BE2C (cell line): ENCODE results near the gene CLDN1.

ENCODE experiments used
- DNase-seq: peaks from one replicate; pipeline ENCODE4 v3.0.0-alpha.2; 2020
- H3K27me3 ChIP-seq: fragments of 250-450 bp; sonication (Bioruptor Pico); 2 replicates; pipeline ENCODE4 v1.5.1; 2020; ENCODE audit warnings: mild to moderate bottlenecking
- H3K36me3 ChIP-seq: fragments of 250-450 bp; sonication (Bioruptor Pico); 2 replicates; pipeline ENCODE4 v1.5.1; 2020; ENCODE audit warnings: mild to moderate bottlenecking
- H3K4me1 ChIP-seq: fragments of 250-450 bp; sonication (Bioruptor Pico); 2 replicates; pipeline ENCODE4 v1.5.1; 2020
- H3K4me3 ChIP-seq: 2 replicates; pipeline ENCODE4 v1.5.1; 2011; ENCODE audit warnings: low read depth, low read length
- H3K9me3 ChIP-seq: fragments of 250-450 bp; sonication (Bioruptor Pico); 2 replicates; pipeline ENCODE4 v1.5.1; 2020
- TF ChIP-seq, protein P1 (sequence below): IDR thresholded peaks from 2 replicates; pipeline ENCODE4 v1.5.1; 2012; ENCODE audit warnings: mild to moderate bottlenecking, low read depth, low read length

CLDN1 gene

GRCh38 chr3:190301591-190301990 is 20.7 kb downstream of the CLDN1 start:
- TF ChIP-seq, protein P1, sequence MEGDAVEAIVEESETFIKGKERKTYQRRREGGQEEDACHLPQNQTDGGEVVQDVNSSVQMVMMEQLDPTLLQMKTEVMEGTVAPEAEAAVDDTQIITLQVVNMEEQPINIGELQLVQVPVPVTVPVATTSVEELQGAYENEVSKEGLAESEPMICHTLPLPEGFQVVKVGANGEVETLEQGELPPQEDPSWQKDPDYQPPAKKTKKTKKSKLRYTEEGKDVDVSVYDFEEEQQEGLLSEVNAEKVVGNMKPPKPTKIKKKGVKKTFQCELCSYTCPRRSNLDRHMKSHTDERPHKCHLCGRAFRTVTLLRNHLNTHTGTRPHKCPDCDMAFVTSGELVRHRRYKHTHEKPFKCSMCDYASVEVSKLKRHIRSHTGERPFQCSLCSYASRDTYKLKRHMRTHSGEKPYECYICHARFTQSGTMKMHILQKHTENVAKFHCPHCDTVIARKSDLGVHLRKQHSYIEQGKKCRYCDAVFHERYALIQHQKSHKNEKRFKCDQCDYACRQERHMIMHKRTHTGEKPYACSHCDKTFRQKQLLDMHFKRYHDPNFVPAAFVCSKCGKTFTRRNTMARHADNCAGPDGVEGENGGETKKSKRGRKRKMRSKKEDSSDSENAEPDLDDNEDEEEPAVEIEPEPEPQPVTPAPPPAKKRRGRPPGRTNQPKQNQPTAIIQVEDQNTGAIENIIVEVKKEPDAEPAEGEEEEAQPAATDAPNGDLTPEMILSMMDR = no peak
- no peak overlapping the region for H3K4me3 ChIP-seq
- no peak for DNase-seq
- no peaks in the 10 kb centered on the region for H3K36me3 ChIP-seq
- no peaks in the 10 kb centered on the region for H3K4me1 ChIP-seq
- no peaks in the 10 kb centered on the region for H3K9me3 ChIP-seq
- no peaks in the 10 kb centered on the region for H3K27me3 ChIP-seq

GRCh38 chr3:190299969-190300368 is 22.3 kb downstream of the CLDN1 start:
- no peaks in the 10 kb centered on the region for H3K36me3 ChIP-seq
- no peak overlapping the region for H3K4me3 ChIP-seq
- TF ChIP-seq, protein P1 = no peak
- no peaks in the 10 kb centered on the region for H3K27me3 ChIP-seq
- DNase-seq = no peak
- H3K9me3 ChIP-seq = no peaks in the 10 kb centered on the region
- H3K4me1 ChIP-seq = no peaks in the 10 kb centered on the region

- no peak overlapping the region for H3K4me3 ChIP-seq
- no peaks in the 10 kb centered on the region for H3K27me3 ChIP-seq
- no peaks in the 10 kb centered on the region for H3K9me3 ChIP-seq
- no peaks in the 10 kb centered on the region for H3K4me1 ChIP-seq
- no peaks in the 10 kb centered on the region for H3K36me3 ChIP-seq
- TF ChIP-seq, protein P1 = no peak
- no peak for DNase-seq
Observed at GRCh38 chr3:190294030-190294429, 28.2 kb downstream of the CLDN1 start.

DNA sequence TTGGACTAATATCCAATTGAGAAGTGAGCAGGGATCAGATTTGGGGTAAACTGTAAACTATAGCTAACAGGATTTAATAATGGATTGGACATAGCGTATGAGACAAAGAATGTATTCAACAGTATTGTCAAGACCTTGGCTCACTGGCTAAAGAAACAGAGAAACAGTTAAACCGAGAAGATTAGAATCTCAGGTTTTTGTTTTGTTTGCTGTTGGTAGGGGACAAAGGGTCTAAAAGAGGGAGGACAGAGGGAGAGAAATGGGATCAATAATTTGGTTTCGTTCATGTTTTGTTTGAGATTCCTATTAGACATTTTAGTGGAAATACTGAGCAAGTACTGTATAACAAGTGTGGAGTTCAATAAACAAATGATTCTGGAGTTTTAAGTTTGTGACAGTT is 28.6 kb downstream of the CLDN1 start:
- Histone ChIP-seq H3K4me3 (no peak overlapping the region), H3K9me3 (no peaks in the 10 kb centered on the region), H3K36me3 (no peaks in the 10 kb centered on the region), H3K4me1 (no peaks in the 10 kb centered on the region), H3K27me3 (no peaks in the 10 kb centered on the region)
- TF ChIP-seq, protein P1 = no peak
- no peak for DNase-seq

DNA sequence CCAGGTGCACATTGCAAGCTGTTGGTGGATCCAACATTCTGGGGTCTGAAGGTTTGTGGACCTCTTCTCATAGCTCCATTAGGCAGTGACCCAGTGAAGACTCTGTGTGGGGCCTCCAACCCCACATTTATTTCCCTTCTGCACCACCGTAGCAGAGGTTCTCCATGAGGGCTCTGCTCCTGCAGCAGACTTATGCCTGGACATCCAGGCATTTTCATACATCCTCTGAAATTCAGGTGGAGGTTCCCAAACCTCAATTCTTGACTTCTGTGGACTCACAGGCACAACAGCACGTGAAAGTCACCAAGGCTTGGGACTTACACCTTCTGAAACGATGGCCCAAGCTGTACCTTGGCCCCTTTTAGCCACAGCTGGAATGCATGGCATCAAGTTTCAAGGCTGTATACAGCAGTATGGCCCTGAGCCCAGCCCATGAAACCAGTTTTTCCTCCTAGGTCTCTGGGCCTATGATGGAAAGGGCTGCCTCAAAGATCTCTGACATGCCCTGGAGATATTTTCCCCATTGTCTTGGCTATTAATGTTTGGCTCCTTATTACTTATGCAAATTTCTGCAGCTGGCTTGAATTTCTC is 30.2 kb downstream of the CLDN1 start:
- Histone ChIP-seq H3K4me3 (no peak overlapping the region), H3K27me3 (no peaks in the 10 kb centered on the region), H3K36me3 (no peaks in the 10 kb centered on the region), H3K9me3 (no peaks in the 10 kb centered on the region), H3K4me1 (no peaks in the 10 kb centered on the region)
- TF ChIP-seq, protein P1 = no peak
- no peak for DNase-seq

DNA sequence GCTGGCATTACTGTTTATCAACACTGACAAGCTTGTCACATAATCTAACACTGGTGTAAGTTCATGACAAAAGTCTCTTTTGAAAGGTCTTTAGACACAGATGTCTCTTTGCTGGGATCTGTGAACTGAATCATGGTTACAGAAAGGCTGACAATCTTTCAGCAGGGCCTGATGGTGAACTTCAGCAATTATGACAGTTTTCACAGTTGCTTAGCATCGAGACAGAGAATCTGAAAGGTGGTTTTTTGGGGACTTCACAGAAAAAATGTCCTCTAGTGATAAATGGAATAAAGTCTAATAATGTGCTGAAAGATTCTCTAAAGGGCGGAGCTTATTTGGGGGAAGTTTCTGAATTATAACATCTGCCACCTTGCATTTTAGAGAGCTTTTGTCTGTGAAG is 32.3 kb downstream of the CLDN1 start:
- H3K4me3 ChIP-seq = no peak overlapping the region

More for the DNA sequence above, 32.3 kb downstream of the CLDN1 start:
- Histone ChIP-seq H3K4me1 (no peaks in the 10 kb centered on the region), H3K27me3 (no peaks in the 10 kb centered on the region), H3K36me3 (no peaks in the 10 kb centered on the region), H3K9me3 (no peaks in the 10 kb centered on the region)
- DNase-seq = no peak
- TF ChIP-seq, protein P1 = no peak
